ENCODE results near the gene ATAD3A. TPM values are rescaled to one million over a fixed set of nuclear protein-coding genes. Genes with fewer than 3 reads are reported as not detected.

Gene ATAD3A
- total and polyA plus RNA-seq, 7 donors = 8.6 to 40.4 (median 12.8) TPM

GRCh38 chr1:1567891-1568291 is 55.9 kb downstream of the ATAD3A start:
- Histone ChIP-seq H3K36me3 (peaks cover 15 to 21% (median 19%) of the 10 kb centered on the region in 4 donors), H3K9me3 (no peaks in the 10 kb centered on the region), H3K4me3 (no peak overlapping the region), H3K27ac (peak overlapping the region in 1 of 4 donors; percentile 31), H3K27me3 (no peaks in the 10 kb centered on the region), H3K4me1 (peaks cover 0 to 51% (median 46%) of the 10 kb centered on the region in 4 donors)
- WGBS, 2 donors = 75 to 81% methylated on average over 10 of the region's 10 CpGs
- intact Hi-C loops (cut with DNase I) = no loop called here
- peak; percentile 66 for DNase-seq
- TF ChIP-seq POLR2A (IDR thresholded peaks at IDR 0.05) (no peak), EP300 (IDR thresholded peaks at IDR 0.05) (no peak), POLR2AphosphoS5 (IDR thresholded peaks at IDR 0.05) (no peak), CTCF (IDR thresholded peaks at IDR 0.05) (no peak)

GRCh38 chr1:1569341-1569740 is 57.4 kb downstream of the ATAD3A start:
- intact Hi-C loops (cut with DNase I) = no loop called here
- no peak for DNase-seq
- 88 to 92% methylated on average over 7 of the region's 7 CpGs for WGBS, 2 donors
- Histone ChIP-seq H3K9me3 (no peaks in the 10 kb centered on the region), H3K27ac (no peak overlapping the region), H3K4me1 (peaks cover 0 to 60% (median 55%) of the 10 kb centered on the region in 4 donors), H3K27me3 (no peaks in the 10 kb centered on the region), H3K36me3 (peaks cover 3 to 9% (median 7%) of the 10 kb centered on the region in 4 donors), H3K4me3 (no peak overlapping the region)
- TF ChIP-seq POLR2AphosphoS5 (IDR thresholded peaks at IDR 0.05) (no peak), CTCF (IDR thresholded peaks at IDR 0.05) (no peak), POLR2A (IDR thresholded peaks at IDR 0.05) (no peak), EP300 (IDR thresholded peaks at IDR 0.05) (no peak)

- Histone ChIP-seq H3K27me3 (no peaks in the 10 kb centered on the region), H3K27ac (peak overlapping the region; percentile 97 to 100 (median 99)), H3K36me3 (no peaks in the 10 kb centered on the region), H3K9me3 (no peaks in the 10 kb centered on the region), H3K4me3 (peak overlapping the region; percentile 95 to 100 (median 98)), H3K4me1 (peaks cover 0 to 48% (median 44%) of the 10 kb centered on the region in 4 donors)
- intact Hi-C loops (cut with DNase I) = loop anchor here (2.0 kb wide), 1 partner anchor 41 kb away; the partner anchor contains the start of gene MIB2
- WGBS, 2 donors = 0 to 1% methylated on average over 96 of the region's 96 CpGs
- peak in 1 of 4 experiments; percentile 5 for TF ChIP-seq CTCF (IDR thresholded peaks at IDR 0.05)
- TF ChIP-seq POLR2A (IDR thresholded peaks at IDR 0.05) = no peak
- peak in 2 of 4 donors; percentile 16 to 18 for TF ChIP-seq POLR2AphosphoS5 (IDR thresholded peaks at IDR 0.05)
- no peak for TF ChIP-seq EP300 (IDR thresholded peaks at IDR 0.05)
- peak; percentile 75 for DNase-seq
Measured at GRCh38 chr1:1573843-1574720, 62.1 kb downstream of the ATAD3A start.

GRCh38 chr1:1574721-1575537 is 63.0 kb downstream of the ATAD3A start, which contains the start of gene SSU72:
Gene SSU72, minus strand, starts transcription at chr1:1574863. Its CDS starts 306 bp downstream, at chr1:1574557.
- Histone ChIP-seq H3K27ac (peak within 1 kb of the TSS; percentile 97 to 100 (median 99)), H3K4me3 (peak within 1 kb of the TSS; percentile 95 to 100 (median 98)), H3K27me3 (no peaks in the 10 kb centered on the region), H3K9me3 (no peaks in the 10 kb centered on the region), H3K36me3 (no peaks in the 10 kb centered on the region), H3K4me1 (peaks cover 0 to 44% (median 37%) of the 10 kb centered on the region in 4 donors)
- intact Hi-C loops (cut with DNase I) = loop anchor here (2.0 kb wide), 1 partner anchor 40 kb away; the partner anchor contains the start of gene MIB2
- 0% methylated on average over 87 of the region's 87 CpGs for WGBS, 2 donors
- TF ChIP-seq POLR2A (IDR thresholded peaks at IDR 0.05) = peak; percentile 93
- TF ChIP-seq CTCF (IDR thresholded peaks at IDR 0.05) = no peak
- peak in 2 of 4 donors; percentile 17 to 18 for TF ChIP-seq EP300 (IDR thresholded peaks at IDR 0.05)
- peak; percentile 98 to 99 (median 98) for TF ChIP-seq POLR2AphosphoS5 (IDR thresholded peaks at IDR 0.05)
- peak; percentile 97 for DNase-seq
